Measurements from ENCODE around the gene SRSF11.

GRCh38 chr1:70220517-70221237, 503 bp upstream of the SRSF11 start:
- TF ChIP-seq, protein P1, sequence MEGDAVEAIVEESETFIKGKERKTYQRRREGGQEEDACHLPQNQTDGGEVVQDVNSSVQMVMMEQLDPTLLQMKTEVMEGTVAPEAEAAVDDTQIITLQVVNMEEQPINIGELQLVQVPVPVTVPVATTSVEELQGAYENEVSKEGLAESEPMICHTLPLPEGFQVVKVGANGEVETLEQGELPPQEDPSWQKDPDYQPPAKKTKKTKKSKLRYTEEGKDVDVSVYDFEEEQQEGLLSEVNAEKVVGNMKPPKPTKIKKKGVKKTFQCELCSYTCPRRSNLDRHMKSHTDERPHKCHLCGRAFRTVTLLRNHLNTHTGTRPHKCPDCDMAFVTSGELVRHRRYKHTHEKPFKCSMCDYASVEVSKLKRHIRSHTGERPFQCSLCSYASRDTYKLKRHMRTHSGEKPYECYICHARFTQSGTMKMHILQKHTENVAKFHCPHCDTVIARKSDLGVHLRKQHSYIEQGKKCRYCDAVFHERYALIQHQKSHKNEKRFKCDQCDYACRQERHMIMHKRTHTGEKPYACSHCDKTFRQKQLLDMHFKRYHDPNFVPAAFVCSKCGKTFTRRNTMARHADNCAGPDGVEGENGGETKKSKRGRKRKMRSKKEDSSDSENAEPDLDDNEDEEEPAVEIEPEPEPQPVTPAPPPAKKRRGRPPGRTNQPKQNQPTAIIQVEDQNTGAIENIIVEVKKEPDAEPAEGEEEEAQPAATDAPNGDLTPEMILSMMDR (IDR thresholded peaks at IDR 0.05) = no peak
- TF ChIP-seq POLR2A (IDR thresholded peaks at IDR 0.05) = no peak
